Body of pancreas (tissue), 4 donors: ENCODE data around the gene LARP1.

Experiments used
- POLR2A ChIP-seq, 3 donors: fragments of 450-650 bp; IDR thresholded peaks; one replicate each; pipeline ENCODE4 v1.6.1; 2016; ENCODE audit warnings: antibody characterized with exemption in 3 of 3, mild to moderate bottlenecking in 2 of 3
- TF ChIP-seq, protein P1 (sequence below), 7 experiments: fragments of 450-650 bp in 4 of 7; fragments of 200-600 bp in 3 of 7; sonication (generic) in 3 of 7; IDR thresholded peaks; one replicate each; pipeline ENCODE4 v1.5.1; 2016 to 2019; ENCODE audit warnings: antibody characterized with exemption in 7 of 7

DNA sequence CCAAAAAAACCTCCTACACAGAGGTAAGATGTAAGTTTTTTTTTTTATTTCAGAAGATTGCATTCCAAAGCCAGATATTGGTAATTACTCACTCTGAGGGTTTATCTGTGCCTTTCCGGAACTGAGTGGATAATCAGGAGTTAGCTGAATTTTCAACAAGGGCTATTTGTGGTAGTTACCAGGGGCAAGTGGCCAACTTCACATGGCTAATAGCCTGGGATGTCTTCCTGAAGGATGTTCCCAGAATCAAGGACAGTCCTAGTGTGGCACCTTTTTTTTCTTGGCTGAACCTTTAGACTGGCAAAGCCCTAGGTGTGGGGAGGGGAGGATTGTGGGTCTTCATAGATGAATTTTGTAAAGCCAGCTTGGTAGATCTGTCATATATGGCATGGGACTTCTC, 7.1 kb downstream of the LARP1 start:
- TF ChIP-seq, protein P1, sequence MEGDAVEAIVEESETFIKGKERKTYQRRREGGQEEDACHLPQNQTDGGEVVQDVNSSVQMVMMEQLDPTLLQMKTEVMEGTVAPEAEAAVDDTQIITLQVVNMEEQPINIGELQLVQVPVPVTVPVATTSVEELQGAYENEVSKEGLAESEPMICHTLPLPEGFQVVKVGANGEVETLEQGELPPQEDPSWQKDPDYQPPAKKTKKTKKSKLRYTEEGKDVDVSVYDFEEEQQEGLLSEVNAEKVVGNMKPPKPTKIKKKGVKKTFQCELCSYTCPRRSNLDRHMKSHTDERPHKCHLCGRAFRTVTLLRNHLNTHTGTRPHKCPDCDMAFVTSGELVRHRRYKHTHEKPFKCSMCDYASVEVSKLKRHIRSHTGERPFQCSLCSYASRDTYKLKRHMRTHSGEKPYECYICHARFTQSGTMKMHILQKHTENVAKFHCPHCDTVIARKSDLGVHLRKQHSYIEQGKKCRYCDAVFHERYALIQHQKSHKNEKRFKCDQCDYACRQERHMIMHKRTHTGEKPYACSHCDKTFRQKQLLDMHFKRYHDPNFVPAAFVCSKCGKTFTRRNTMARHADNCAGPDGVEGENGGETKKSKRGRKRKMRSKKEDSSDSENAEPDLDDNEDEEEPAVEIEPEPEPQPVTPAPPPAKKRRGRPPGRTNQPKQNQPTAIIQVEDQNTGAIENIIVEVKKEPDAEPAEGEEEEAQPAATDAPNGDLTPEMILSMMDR (IDR thresholded peaks at IDR 0.05), result no peak
- no peak for TF ChIP-seq POLR2A (IDR thresholded peaks at IDR 0.05)
